Left ventricle myocardium superior (tissue), 1 donor: Measurements from ENCODE around the gene LYPLAL1. TPM values are rescaled to one million over a fixed set of nuclear protein-coding genes. Genes with fewer than 3 reads are reported as not detected.
"Not testable (repeated sequence)": the region's sequence is repeated elsewhere in the genome, so short reads cannot be mapped to it uniquely, and the experiment has no call there.

Experiments used
- ATAC-seq: fragments of 200-7000 bp; cut with Tn5 transposase; one replicate; pipeline ENCODE4 v1.9.1; 2020; ENCODE audit warnings: mild to moderate bottlenecking, moderate library complexity
- DNase-seq: peaks from one replicate; pipeline ENCODE4 v3.0.0-alpha.2; 2020
- intact Hi-C: fragments of 100-400 bp; cut with micrococcal nuclease; formaldehyde crosslinking; loops from one replicate; pipeline ENCODE4 v1.11.0; 2022
- total RNA-seq: library from RNA; stranded (reverse); fragmentation: NEBNext Ultra II Directional; extraction: Animal tissue kit (Norgen Biotek cat#: 25700); gene quantifications from one replicate; pipeline ENCODE4 v1.2.1, GENCODE V29; 2021
- donor health status: DM: no; HTN: yes; CAD: no; lungs with severe emphysema.

LYPLAL1 gene
- total RNA-seq, 1 donor from 2014 or later = 63.7 TPM

DNA sequence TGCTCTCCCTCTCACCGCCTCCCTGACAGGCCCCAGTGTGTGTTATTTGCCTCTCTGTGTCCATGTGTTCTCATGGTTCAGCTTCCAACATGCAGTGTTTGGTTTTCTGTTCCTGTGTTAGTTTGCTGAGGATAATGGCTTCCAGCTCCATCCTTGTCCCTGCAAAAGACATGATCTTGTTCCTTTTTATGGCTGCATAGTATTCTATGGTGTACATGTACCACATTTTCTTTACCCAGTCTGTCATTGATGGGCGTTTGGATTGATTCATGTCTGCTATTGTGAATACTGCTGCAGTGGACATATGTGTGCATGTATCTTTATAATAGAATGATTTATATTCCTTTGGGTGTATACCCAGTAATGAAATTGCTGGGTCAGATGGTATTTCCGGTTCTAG is 22.2 kb downstream of the LYPLAL1 start:
- ATAC-seq, DNase-seq, intact Hi-C loops: not testable (repeated sequence)

DNA sequence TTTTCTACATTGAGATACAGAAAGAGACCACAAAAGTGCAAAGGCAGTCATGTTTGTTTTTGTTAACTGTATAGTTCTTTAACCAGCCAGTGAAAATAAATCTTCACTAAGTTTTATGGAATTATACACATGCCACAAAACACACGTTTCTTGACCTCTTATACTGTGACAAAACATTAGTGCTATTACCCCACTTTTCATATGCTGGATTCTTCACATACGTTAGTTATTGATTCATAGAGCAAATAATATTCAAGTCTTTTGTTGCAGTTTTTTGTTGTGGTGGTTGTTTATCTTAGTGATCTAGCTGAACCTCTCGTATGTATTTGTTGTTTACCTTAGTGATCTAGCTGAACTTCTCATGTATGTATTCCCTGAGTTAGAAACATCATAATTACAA is 28.0 kb downstream of the LYPLAL1 start:
- no peak for DNase-seq
- intact Hi-C loops = no loop called here
- ATAC-seq = no peak

DNA sequence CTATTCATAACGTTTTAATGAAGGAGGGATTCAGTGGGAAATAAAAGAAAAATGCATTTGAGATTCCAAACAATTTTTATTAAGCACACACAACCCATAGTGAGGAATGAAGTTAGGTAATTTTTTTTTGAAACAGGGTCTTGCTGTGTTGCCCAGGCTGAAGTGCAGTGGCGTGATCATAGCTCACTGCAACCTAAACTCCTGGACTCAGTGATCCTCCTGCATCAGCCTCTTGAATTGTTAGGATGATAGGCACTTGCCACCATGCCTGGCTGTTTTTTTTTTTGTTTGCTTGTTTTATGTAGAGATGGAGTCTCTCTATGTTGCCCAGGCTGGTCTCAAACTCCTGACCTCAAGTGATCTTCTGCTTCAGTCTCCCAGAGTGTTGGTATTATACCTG is 28.9 kb downstream of the LYPLAL1 start:
- ATAC-seq = no peak

DNA sequence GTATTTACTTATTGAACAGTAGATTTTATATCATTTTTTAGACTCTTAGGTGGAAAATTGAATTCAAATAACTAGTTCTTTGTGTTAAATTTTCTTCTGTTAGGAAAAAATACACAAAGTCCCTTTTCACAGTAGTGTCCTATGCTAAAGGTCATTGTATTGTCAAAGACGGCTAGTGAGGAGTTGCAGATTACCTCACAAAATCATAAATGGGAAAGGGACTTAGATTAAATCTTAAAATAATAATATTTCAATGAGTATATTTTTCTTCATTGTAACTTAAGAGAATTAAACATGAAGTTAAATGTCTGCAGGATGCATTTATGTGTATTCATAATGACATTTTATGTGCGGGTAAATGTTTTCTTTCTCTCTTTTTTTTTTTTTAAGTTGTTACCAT is 32.7 kb downstream of the LYPLAL1 start:
- DNase-seq = no peak
- intact Hi-C loops = no loop called here
- ATAC-seq = no peak

More for the DNA sequence above, 28.9 kb downstream of the LYPLAL1 start:
- no peak for DNase-seq
- intact Hi-C loops = no loop called here

DNA sequence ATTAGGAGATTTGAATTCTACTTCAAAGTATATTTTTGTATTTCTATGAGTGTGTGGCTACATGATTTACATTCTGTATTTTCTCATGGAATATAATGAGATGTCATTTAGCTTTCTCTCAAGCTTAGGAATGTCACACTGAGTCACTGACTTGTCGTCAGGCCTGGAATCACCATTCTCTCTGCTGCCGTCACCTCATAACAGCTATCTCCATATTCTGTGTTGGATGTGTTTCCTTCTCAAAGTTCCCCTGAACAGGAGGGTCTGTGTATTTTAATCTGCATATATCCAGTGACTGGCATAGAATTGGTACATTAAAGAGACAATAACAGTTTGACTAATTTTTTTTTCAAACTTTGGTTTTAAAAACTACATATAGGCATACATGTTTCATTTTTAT is 35.9 kb downstream of the LYPLAL1 start:
- intact Hi-C loops = no loop called here
- ATAC-seq = peak; percentile 60
- DNase-seq = no peak

DNA sequence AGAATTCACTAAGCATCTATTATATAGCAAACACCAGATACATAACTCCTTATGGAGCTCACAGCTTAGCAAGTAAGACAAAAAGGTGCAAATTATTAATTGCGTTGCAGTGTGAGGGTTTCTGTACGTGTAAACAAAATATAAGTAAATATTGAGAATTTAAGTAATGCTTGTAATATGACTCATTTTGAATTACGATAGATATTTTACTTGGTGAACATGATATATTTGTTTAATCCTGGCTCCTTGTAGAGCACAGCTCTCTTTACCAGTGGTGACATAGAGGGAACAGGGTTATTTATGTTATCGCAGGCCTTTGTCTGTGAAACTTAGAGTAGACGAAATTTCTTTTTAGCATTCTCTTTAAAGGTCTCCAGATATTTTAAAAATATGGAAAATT is 36.4 kb downstream of the LYPLAL1 start:
- DNase-seq (no peak), ATAC-seq (no peak)
- intact Hi-C loops = no loop called here

DNA sequence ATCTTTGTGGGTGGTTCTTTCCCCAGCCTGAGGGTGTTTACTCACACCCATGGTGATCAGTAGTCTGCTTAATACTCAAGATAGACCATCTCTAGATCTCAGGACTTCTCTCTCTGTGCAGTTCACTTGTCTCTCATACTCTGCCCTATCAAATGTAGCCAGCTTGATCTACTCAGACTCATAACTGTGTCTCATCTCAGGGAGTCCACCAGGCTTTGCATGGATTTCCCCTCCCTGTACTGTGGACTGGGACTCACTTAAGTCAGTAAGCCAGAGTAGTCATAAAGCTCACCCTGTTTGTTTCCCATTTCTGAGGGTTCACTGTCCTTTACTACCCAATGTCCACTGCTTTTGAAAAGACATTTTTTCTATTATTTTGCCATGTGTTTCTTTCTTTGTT is 41.8 kb downstream of the LYPLAL1 start:
- ATAC-seq (no peak), DNase-seq (no peak)
- intact Hi-C loops = no loop called here

DNA sequence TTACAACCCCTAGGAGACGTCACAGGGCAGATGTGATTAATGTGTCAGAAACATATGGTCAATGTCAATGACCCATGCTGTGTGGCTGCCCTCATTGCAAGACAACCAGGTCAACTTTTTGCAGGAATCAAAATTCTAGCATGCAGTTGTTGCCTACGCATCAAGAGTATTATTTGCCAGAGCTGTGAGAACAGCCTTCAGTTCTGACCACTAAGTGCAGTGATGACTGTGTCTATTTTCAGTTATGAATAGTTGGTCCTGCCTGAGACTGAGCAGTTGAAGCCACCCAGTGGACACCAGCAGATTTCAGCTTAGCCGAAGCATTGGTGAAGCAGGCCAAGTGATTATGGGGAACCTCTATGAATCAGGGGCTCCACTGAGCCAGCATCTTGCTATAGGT is 47.3 kb downstream of the LYPLAL1 start:
- no peak for DNase-seq
- peak; percentile 79 for ATAC-seq
- intact Hi-C loops = no loop called here

DNA sequence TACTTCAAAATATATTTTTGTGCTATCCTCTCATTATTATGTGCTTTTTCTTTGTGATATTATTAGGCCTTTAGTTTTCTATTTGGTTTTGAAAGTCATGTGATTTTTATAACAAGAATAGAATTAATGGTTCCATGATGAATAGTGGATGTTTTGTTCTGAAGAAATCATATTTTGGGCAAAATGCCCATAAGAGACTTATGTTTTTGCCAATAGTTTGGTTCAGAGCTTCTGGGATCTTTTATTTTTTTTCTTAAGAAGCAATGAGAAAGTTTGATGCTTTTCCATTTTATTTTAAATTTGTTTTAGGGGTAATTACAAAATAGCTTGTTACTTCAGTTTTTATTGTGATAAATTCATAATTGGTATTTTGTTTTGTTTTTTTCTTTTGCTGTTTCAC is 49.8 kb downstream of the LYPLAL1 start:
- ATAC-seq (no peak), DNase-seq (no peak)
- intact Hi-C loops = no loop called here

DNA sequence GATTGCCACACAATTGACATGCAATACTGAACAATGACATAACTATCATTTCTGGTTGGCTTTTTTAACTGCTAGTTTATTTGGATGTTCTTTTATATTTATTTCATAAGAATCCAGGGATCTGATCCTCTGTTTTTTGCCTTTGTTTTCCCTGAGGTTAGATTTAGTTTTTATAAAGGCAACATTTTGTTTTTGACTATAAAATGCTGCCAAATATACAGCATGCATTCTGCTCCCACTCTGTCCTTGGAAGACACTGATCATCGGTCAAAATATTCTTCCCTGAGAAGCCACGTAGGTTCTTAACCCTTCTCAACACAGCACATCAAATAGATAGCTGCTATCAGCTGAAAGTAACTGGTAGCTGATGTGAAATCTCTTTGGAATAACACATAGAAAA is 52.5 kb downstream of the LYPLAL1 start:
- ATAC-seq = no peak
- intact Hi-C loops = no loop called here

DNA sequence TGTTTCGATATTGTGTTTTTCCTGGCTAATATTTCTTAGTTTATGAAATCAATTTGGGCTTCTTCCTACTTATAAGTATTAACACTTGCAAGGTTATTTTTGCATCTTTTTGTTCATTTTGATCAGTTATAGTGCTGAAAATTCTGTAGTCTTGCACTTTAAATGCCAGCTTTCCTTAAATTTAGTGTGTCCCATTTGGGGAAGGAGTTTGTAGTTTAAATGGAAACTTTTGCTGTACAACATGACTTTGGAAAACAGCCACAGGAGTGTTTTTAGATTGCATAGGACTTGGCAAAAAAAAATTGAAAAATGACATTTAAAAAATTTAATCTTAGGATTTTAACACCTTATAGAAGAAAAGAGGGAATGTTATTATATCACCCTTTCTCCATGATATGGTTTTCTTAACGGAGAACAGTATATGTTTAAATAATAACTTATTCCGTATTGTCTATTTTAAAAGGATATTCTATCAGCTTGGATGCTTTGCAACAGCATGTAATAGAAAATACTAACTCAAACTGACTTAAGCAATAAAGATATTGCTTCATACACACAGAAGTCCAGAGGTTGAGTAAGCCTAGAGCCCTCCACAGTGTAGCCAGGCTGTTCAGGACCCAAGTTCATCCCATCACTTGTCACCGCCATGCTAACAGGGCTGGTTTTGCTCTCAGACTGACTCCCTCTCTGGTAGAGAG is 53.8 kb downstream of the LYPLAL1 start:
- intact Hi-C loops = no loop called here
- DNase-seq (no peak), ATAC-seq (no peak)

More for the DNA sequence above, 52.5 kb downstream of the LYPLAL1 start:
- DNase-seq = no peak

DNA sequence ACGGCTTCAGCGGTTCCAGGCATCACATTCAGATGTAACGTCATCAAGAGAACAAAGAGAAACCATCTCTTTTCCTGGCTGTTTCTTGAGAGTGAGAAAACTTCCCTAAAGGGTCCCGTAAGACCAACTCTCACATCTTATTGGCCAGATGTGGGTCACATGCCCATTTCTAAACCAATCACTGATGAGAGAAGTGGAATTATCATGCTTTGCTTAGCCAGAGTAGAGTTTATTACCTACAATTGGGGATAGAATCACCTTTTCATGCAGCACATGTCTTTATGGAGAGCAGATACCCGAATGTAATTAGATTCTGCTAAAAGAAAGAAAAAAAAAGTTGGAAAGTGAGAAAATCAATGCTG is 54.4 kb downstream of the LYPLAL1 start:
- intact Hi-C loops = no loop called here
- DNase-seq (no peak), ATAC-seq (no peak)

DNA sequence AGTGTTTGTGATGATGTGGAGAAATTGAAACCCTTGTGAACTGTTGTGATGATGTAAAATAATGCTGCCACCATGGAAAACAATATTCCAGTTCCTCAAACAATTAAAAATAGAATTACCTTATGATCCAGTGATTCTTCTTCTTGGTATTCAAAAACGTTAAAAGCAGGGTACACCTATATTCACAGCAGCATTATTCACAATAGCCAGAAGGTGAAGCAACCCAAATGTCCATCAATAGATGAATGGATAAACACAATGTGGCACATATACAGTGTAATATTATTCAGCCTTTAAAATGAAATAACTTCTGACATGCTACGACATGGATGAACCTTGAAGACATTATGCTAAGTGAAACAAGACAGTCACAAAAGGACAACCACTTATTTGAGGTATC is 59.2 kb downstream of the LYPLAL1 start:
- intact Hi-C loops = no loop called here
- ATAC-seq = no peak

DNA sequence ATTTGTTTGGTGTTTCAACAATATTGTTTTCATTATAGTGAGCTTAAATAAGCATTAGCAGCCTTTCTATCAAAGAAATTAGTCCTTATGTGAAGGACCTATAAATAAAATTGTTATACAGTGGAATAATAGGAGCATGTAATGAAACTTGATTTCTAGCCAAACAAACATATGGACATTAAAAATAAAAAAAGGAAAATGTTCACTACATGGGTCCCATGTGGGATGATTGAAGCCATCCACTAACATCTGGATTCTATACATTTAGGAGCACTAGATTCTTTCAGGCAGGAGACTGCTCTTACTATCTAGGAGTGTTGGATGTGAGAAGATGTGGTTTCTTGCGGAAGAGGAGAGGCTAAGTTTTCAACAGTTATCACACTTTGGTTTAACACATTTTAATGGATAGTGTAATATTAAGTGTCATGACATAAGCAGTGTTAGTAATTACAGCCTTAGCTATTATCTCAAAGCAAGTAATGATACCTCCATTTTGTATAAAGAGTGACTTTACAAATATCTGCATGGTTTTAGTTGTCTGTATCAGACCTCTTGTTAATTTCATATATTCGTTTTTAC is 62.3 kb downstream of the LYPLAL1 start:
- DNase-seq = no peak
- ATAC-seq = no peak

More for the DNA sequence above, 59.2 kb downstream of the LYPLAL1 start:
- no peak for DNase-seq

DNA sequence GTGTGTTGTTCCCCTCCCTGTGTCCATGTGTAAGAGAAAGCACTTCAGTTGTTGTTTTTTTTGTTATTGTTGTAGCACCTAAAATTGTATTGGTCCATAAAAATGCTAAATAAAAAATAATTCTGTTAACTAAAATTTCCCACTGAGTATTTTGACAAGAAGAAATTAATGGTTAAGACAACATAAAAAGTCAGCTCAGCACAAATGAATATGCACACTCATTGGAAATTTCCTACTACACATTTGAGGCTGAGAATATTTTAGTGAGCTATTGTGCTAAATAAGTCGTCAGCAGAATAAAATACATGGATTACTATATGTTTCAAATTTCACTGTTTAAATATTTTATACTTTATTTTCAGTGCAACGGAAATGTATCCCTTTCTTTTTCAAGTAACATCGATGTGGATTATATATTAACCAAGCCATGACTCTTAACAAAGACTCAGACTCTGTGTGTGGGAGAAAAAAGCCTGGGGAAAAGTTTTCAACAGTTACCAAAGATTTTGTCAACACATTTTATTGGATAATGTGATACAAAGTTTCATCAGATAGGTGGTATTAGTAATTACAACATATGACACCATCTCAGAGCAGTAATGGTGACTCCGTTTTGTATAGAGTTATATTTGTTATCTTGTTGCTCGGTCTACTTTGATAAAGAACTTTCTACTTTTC is 63.4 kb downstream of the LYPLAL1 start:
- intact Hi-C loops = no loop called here
- ATAC-seq (no peak), DNase-seq (no peak)

More for the DNA sequence above, 62.3 kb downstream of the LYPLAL1 start:
- intact Hi-C loops = no loop called here

DNA sequence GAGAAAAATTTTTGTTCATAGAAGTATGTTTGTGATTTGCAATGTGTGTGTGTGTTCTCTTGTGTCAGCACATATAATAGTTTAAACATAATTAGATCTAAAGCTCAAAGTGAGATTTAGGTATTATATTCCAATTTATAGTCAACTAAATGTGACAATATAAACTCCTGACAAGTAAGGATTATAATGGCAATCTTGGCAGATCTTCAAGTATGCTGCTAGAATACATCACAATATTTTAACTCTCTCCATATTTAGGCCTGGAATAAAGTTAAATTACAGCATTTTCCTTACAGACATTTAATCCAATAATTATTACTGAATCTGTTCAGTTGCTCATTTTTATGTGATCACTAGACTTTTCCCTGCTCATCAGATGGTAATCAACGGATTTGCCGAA is 65.8 kb downstream of the LYPLAL1 start:
- DNase-seq (no peak), ATAC-seq (no peak)
- intact Hi-C loops = no loop called here

DNA sequence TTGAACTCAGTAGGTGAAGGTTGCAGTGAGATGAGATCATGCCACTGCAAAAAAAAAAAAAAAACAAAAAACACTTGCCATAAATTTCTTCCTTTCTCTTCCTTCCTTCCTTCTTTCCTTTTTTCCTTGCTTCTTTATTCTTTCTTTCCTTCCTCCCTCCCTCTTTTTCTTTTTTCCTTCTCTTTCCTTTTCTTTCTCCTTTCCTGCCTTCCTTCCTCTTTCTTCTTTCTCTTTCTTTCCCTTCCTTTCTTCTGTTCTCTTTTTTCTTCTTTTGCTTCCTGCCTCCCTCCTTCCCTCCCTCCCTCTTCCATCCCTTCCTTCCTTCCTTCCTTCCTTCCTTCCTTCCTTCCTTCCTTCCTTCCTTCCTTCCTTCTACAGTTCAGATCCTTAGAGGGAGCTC is 71.2 kb downstream of the LYPLAL1 start:
- no peak for DNase-seq
- intact Hi-C loops = no loop called here
- no peak for ATAC-seq

DNA sequence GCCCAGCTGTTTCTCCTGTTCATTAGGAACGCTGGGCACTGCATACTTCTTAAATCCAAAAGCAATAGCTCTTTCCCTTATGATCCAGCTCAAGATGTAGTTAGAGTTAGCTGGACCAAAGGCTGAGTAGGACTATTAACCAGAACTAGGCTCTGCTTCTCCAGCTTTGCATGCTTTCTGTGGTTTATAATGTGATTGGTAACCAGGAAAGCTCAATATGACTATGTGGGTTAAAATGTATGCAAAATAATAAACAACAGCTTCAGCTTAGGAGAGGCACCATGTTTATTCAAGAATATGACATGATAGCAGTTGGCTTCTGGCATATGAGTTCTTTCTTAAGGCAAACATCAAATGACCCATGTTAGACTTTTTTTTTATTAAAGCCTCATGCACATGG is 73.8 kb downstream of the LYPLAL1 start:
- DNase-seq (no peak), ATAC-seq (no peak)
- intact Hi-C loops = no loop called here

DNA sequence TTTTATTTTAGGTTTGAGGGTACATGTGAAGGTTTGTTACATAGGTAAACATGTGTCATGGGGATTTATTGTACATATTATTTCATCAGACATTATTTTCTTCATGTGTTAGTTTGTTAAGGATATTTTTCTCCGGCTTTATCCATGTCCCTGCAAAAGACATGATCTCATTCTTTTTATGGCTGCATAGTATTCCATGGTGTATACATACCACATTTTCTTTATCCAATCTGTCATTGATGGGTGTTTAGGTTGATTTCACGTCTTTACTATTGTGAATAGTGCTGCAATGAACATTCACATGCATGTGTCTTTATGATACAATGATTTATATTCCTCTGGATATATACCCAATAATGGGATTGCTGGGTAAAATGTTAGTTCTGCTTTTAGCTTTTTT is 76.8 kb downstream of the LYPLAL1 start:
- DNase-seq, ATAC-seq, intact Hi-C loops: not testable (repeated sequence)

DNA sequence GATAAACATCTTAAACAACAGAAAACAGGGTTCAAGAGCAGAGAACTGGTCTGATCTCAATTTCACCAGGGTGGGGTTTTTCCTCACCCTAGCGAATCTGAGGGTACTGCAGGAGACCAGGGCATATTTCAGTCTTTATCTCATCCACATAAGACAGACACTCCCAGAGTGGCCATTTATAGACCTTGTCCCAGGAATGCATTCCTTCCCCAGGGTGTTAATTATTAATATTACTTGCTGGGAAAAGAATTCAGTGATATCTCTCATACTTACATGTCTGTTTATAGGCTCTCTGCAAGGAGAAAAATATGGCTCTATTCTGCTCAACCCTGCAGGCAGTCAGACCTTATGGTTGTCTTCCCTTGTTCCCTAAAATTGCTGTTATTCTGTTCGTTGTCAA is 84.1 kb downstream of the LYPLAL1 start:
- ATAC-seq (no peak), DNase-seq (no peak)
- intact Hi-C loops = no loop called here

DNA sequence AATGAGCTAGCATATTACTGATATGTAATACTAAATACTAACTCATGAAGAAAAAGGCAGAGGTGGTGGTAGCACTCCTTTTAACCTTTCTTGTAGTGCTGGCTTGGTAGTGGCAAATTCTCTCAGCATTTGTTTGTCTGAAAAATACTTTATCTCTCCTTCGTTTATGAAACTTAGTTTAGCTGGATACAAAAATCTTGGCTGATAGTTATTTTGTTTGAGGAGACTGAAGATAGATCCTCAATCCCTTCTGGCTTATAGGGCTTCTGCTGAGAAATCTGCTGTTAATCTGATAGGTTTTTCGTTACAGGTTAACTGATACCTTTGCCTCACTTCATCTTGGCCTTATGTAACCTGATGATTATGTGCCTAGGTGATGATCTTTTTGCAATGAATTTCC is 87.8 kb downstream of the LYPLAL1 start:
- intact Hi-C loops = no loop called here
- ATAC-seq (no peak), DNase-seq (no peak)
